ENCODE data around the gene SERPINB6.
"Not testable (repeated sequence)": the region's sequence is repeated elsewhere in the genome, so short reads cannot be mapped to it uniquely, and the experiment has no call there.

DNA sequence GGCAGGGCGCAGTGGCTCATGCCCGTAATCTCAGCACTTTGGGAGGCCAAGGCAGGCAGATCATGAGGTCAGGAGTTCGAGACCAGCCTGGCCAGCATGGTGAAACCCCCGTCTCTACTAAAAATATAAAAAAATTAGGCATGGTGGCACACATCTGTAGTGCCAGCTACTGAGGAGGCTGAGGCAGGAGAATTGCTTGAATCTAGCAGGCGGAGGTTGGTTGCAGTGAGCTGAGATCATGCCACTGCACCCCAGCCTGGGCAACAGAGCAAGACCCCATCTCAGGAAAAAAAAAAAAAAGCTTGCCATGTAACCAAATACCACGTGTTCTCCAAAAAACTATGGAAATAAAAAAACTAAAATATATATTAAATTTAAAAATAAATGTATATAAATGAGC lies 1.8 kb upstream of the SERPINB6 start:
- TF ChIP-seq, protein P1, sequence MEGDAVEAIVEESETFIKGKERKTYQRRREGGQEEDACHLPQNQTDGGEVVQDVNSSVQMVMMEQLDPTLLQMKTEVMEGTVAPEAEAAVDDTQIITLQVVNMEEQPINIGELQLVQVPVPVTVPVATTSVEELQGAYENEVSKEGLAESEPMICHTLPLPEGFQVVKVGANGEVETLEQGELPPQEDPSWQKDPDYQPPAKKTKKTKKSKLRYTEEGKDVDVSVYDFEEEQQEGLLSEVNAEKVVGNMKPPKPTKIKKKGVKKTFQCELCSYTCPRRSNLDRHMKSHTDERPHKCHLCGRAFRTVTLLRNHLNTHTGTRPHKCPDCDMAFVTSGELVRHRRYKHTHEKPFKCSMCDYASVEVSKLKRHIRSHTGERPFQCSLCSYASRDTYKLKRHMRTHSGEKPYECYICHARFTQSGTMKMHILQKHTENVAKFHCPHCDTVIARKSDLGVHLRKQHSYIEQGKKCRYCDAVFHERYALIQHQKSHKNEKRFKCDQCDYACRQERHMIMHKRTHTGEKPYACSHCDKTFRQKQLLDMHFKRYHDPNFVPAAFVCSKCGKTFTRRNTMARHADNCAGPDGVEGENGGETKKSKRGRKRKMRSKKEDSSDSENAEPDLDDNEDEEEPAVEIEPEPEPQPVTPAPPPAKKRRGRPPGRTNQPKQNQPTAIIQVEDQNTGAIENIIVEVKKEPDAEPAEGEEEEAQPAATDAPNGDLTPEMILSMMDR (IDR thresholded peaks at IDR 0.05) = not testable (repeated sequence)
- not testable (repeated sequence) for TF ChIP-seq POLR2A (IDR thresholded peaks at IDR 0.05)

All from lower leg skin (tissue), 3 donors.